ENCODE measurements around the gene CHD9NB. TPM values are rescaled to one million over a fixed set of nuclear protein-coding genes. Genes with fewer than 3 reads are reported as not detected.

The CHD9NB gene
- total and polyA plus RNA-seq, 9 of the 15 experiments (the other 6 are each of a cell fraction or from before 2014, with no cell fraction given) = 0.06 to 0.10 (median 0.07) TPM; not detected in 6

- TF ChIP-seq PRPF4 (IDR thresholded peaks at IDR 0.05; ENCODE audit: insufficient read depth, low read depth, low read length, poor library complexity, severe bottlenecking) (no peak), MXI1 (IDR thresholded peaks at IDR 0.05; ENCODE audit: low read depth, low read length) (no peak), SRSF9 (IDR thresholded peaks at IDR 0.05; ENCODE audit: borderline replicate concordance, low read depth, low read length) (no peak), ESRRA (IDR thresholded peaks at IDR 0.05; ENCODE audit: borderline replicate concordance, low read depth) (no peak), MECOM (CRISPR knock-in tag; IDR thresholded peaks at IDR 0.05) (no peak; the same call in 1 of the 2 replicates), NR4A1 (CRISPR knock-in tag; IDR thresholded peaks at IDR 0.05) (no peak), NR4A1 (tag; IDR thresholded peaks at IDR 0.05) (no peak), ZNF408 (CRISPR knock-in tag; IDR thresholded peaks at IDR 0.05; ENCODE audit: low read depth) (no peak), KAT8 (IDR thresholded peaks at IDR 0.05; ENCODE audit: low read depth) (no peak), KLF16 (IDR thresholded peaks at IDR 0.05) (peak; percentile 63; the same call in 1 of the 2 replicates), TARDBP (IDR thresholded peaks at IDR 0.05) (no peak), CCNT2 (IDR thresholded peaks at IDR 0.05; ENCODE audit: borderline replicate concordance, extremely low read depth, insufficient read length, low read depth, low read length) (no peak), TRIM24 (IDR thresholded peaks at IDR 0.05) (peak in 1 of 2 experiments; percentile 61; a peak in 1 of 4 replicates), ZNF609 (CRISPR knock-in tag; IDR thresholded peaks at IDR 0.05; ENCODE audit: borderline replicate concordance) (no peak), ATF7 (IDR thresholded peaks at IDR 0.05) (peak; percentile 20; the same call in 1 of the 2 replicates), RNF219 (CRISPR knock-in tag; IDR thresholded peaks at IDR 0.05) (no peak), PHTF2 (CRISPR knock-in tag; IDR thresholded peaks at IDR 0.05) (no peak), NR3C1 (CRISPR knock-in tag; IDR thresholded peaks at IDR 0.05) (no peak)
- TF ChIP-seq, protein P1, sequence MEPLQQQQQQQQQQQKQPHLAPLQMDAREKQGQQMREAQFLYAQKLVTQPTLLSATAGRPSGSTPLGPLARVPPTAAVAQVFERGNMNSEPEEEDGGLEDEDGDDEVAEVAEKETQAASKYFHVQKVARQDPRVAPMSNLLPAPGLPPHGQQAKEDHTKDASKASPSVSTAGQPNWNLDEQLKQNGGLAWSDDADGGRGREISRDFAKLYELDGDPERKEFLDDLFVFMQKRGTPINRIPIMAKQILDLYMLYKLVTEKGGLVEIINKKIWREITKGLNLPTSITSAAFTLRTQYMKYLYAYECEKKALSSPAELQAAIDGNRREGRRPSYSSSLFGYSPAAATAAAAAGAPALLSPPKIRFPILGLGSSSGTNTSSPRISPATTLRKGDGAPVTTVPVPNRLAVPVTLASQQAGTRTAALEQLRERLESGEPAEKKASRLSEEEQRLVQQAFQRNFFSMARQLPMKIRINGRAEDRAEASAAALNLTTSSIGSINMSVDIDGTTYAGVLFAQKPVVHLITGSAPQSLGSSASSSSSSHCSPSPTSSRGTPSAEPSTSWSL (CRISPR knock-in tag; IDR thresholded peaks at IDR 0.05; ENCODE audit: borderline replicate concordance) = no peak
- TF ChIP-seq, protein P2, sequence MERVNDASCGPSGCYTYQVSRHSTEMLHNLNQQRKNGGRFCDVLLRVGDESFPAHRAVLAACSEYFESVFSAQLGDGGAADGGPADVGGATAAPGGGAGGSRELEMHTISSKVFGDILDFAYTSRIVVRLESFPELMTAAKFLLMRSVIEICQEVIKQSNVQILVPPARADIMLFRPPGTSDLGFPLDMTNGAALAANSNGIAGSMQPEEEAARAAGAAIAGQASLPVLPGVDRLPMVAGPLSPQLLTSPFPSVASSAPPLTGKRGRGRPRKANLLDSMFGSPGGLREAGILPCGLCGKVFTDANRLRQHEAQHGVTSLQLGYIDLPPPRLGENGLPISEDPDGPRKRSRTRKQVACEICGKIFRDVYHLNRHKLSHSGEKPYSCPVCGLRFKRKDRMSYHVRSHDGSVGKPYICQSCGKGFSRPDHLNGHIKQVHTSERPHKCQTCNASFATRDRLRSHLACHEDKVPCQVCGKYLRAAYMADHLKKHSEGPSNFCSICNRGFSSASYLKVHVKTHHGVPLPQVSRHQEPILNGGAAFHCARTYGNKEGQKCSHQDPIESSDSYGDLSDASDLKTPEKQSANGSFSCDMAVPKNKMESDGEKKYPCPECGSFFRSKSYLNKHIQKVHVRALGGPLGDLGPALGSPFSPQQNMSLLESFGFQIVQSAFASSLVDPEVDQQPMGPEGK (CRISPR knock-in tag; IDR thresholded peaks at IDR 0.05; ENCODE audit: borderline replicate concordance) = no peak
Observed at GRCh38 chr16:53024045-53024444, 28.7 kb downstream of the CHD9NB start (continued).

All from K562 (cell line).